HepG2 (cell line): ENCODE data around the gene COPS6. TPM values are rescaled to one million over a fixed set of nuclear protein-coding genes. Genes with fewer than 3 reads are reported as not detected.

ENCODE experiments used
- BORCS8-MEF2B ChIP-seq: sonication (generic); formaldehyde crosslinking; IDR thresholded peaks from 2 replicates; pipeline ENCODE4 v1.8.0; 2022; ENCODE audit warnings: mild to moderate bottlenecking, missing genetic modification reagents
- E2F5 ChIP-seq: sonication (generic); formaldehyde crosslinking; conservative IDR thresholded peaks from 2 replicates; pipeline ENCODE4 v1.4.0; 2020; ENCODE audit warnings: missing genetic modification reagents
- FOXK2 ChIP-seq: fragments of 450-650 bp; IDR thresholded peaks from 2 replicates; pipeline ENCODE4 v1.6.1; 2016
- KAT2B ChIP-seq: fragments of 150-350 bp; IDR thresholded peaks from 2 replicates; pipeline ENCODE4 v1.6.1; 2014; ENCODE audit warnings: low read depth, low read length, borderline replicate concordance
- KAT7 ChIP-seq: IDR thresholded peaks from 2 replicates; pipeline ENCODE4 v1.6.1; 2018; ENCODE audit warnings: borderline replicate concordance, missing compliant biosample characterization
- KLF11 ChIP-seq: IDR thresholded peaks from 2 replicates; pipeline ENCODE4 v1.6.1; 2016; ENCODE audit warnings: missing compliant biosample characterization
- PHF20 ChIP-seq: sonication (generic); formaldehyde crosslinking; IDR thresholded peaks from 2 replicates; pipeline ENCODE4 v1.5.0; 2020; ENCODE audit warnings: mild to moderate bottlenecking, missing genetic modification reagents
- PITX1 ChIP-seq: sonication (generic); formaldehyde crosslinking; IDR thresholded peaks from 2 replicates; pipeline ENCODE4 v1.5.1; 2020; ENCODE audit warnings: mild to moderate bottlenecking, missing genetic modification reagents
- POGZ ChIP-seq: sonication (generic); formaldehyde crosslinking; IDR thresholded peaks from 2 replicates; pipeline ENCODE4 v1.4.0; 2020; ENCODE audit warnings: mild to moderate bottlenecking, missing genetic modification reagents
- SRSF9 ChIP-seq: fragments of 200-400 bp; formaldehyde crosslinking; IDR thresholded peaks from 2 replicates; pipeline ENCODE4 v1.6.1; 2018; ENCODE audit warnings: borderline replicate concordance, mild to moderate bottlenecking, low read depth, low read length; ENCODE audit not compliant: insufficient read depth, poor library complexity, severe bottlenecking
- TCF7L2 ChIP-seq: IDR thresholded peaks from 2 replicates; pipeline ENCODE4 v1.6.1; 2011; ENCODE audit warnings: mild to moderate bottlenecking, low read depth, low read length, moderate library complexity
- ZNF142 ChIP-seq: sonication (generic); formaldehyde crosslinking; IDR thresholded peaks from 2 replicates; pipeline ENCODE4 v1.4.0; 2020; ENCODE audit warnings: missing genetic modification reagents
- ZNF224 ChIP-seq: sonication (generic); formaldehyde crosslinking; IDR thresholded peaks from 2 replicates; pipeline ENCODE4 v1.5.0; 2020; ENCODE audit warnings: mild to moderate bottlenecking, missing genetic modification reagents
- ZNF225 ChIP-seq: sonication (generic); formaldehyde crosslinking; IDR thresholded peaks from 2 replicates; pipeline ENCODE4 v1.4.0; 2020; ENCODE audit warnings: mild to moderate bottlenecking, missing genetic modification reagents
- ZNF282 ChIP-seq: fragments of 450-650 bp; IDR thresholded peaks from 2 replicates; pipeline ENCODE4 v1.6.1; 2018; ENCODE audit not compliant: partially characterized antibody
- ZNF292 ChIP-seq: sonication (generic); formaldehyde crosslinking; IDR thresholded peaks from 2 replicates; pipeline ENCODE4 v1.8.1; 2022; ENCODE audit warnings: mild to moderate bottlenecking, low read depth, missing genetic modification reagents, borderline replicate concordance
- ZNF484 ChIP-seq: sonication (generic); formaldehyde crosslinking; IDR thresholded peaks from 2 replicates; pipeline ENCODE4 v1.5.1; 2020; ENCODE audit warnings: mild to moderate bottlenecking, low read depth, missing genetic modification reagents, borderline replicate concordance
- ZNF496 ChIP-seq: sonication (generic); formaldehyde crosslinking; IDR thresholded peaks from 2 replicates; pipeline ENCODE4 v1.8.1; 2023; ENCODE audit warnings: mild to moderate bottlenecking, moderate library complexity, missing genetic modification reagents; ENCODE audit not compliant: insufficient replicate concordance
- ZNF549 ChIP-seq: sonication (generic); formaldehyde crosslinking; IDR thresholded peaks from 2 replicates; pipeline ENCODE4 v1.5.0; 2020; ENCODE audit warnings: missing genetic modification reagents
- ZNF678 ChIP-seq: sonication (generic); formaldehyde crosslinking; IDR thresholded peaks from 2 replicates; pipeline ENCODE4 v1.4.0; 2020; ENCODE audit warnings: mild to moderate bottlenecking, missing genetic modification reagents
- ZNF703 ChIP-seq: sonication (generic); formaldehyde crosslinking; IDR thresholded peaks from 2 replicates; pipeline ENCODE4 v1.5.1; 2020; ENCODE audit warnings: missing genetic modification reagents, mild to moderate bottlenecking, moderate library complexity, borderline replicate concordance
- ZNF75D ChIP-seq: sonication (generic); formaldehyde crosslinking; IDR thresholded peaks from 2 replicates; pipeline ENCODE4 v1.8.1; 2023; ENCODE audit warnings: missing genetic modification reagents, mild to moderate bottlenecking, borderline replicate concordance
- ZNF761 ChIP-seq: sonication (generic); formaldehyde crosslinking; conservative IDR thresholded peaks from 2 replicates; pipeline ENCODE4 v1.4.0; 2020; ENCODE audit warnings: mild to moderate bottlenecking, missing genetic modification reagents
- ZNF839 ChIP-seq: sonication (generic); formaldehyde crosslinking; IDR thresholded peaks from 2 replicates; pipeline ENCODE4 v1.4.0; 2020; ENCODE audit warnings: missing genetic modification reagents, mild to moderate bottlenecking, borderline replicate concordance
- polyA plus RNA-seq, 8 experiments: library from polyadenylated mRNA; depleted of rRNA in 3 of 8; stranded (reverse) in 7 of 8; unstranded in 1 of 8; fragments of >200 nt; fragmentation: Illumina TruSeq in 4 of 8; extraction: Trizol in 4 of 8; gene quantifications; 2 replicates each; pipeline versions ENCODE4 v1.2.1 to v1.2.3, GENCODE V29; 2011 to 2016; ENCODE audit warnings: low read depth in 4 of 8, missing spikeins in 1 of 8, mixed read lengths in 1 of 8; ENCODE audit not compliant: insufficient read depth in 1 of 8
- total RNA-seq, 5 experiments: library from RNA; depleted of rRNA; stranded (reverse); fragments of >200 nt; fragmentation: Illumina TruSeq; extraction: Trizol; gene quantifications; 2 replicates each; pipeline ENCODE4 v1.2.3, GENCODE V29; 2016; ENCODE audit warnings: low read depth in 1 of 5

COPS6 gene
- total and polyA plus RNA-seq, 2 of the 13 experiments (the other 11 are each of a cell fraction or from before 2014, with no cell fraction given), result 33.4 to 117 TPM

GRCh38 chr7:100101016-100101862 is 12.5 kb downstream of the COPS6 start, which contains the start of the genes AP4M1 and MCM7 (continued):
- TF ChIP-seq ZNF703 (CRISPR knock-in tag) (no peak; the same call in 1 of the 2 replicates), ZNF484 (no peak), SRSF9 (no peak), ZNF224 (CRISPR knock-in tag) (no peak; the same call in 1 of the 2 replicates), ZNF292 (CRISPR knock-in tag) (no peak), ZNF761 (CRISPR knock-in tag) (no peak), KAT2B (no peak), ZNF75D (CRISPR knock-in tag) (no peak), BORCS8-MEF2B (CRISPR knock-in tag) (peak; percentile 88), ZNF496 (no peak), ZNF282 (no peak), FOXK2 (no peak), ZNF142 (CRISPR knock-in tag) (no peak), ZNF549 (CRISPR knock-in tag) (no peak), KLF11 (CRISPR knock-in tag) (peak; percentile 48; the same call in 1 of the 2 replicates), ZNF225 (CRISPR knock-in tag) (no peak), E2F5 (CRISPR knock-in tag) (peak; percentile 95), KAT7 (CRISPR knock-in tag) (no peak), PHF20 (CRISPR knock-in tag) (peak; percentile 23; the same call in 1 of the 2 replicates), PITX1 (CRISPR knock-in tag) (peak; percentile 37; the same call in 1 of the 2 replicates), POGZ (no peak), ZNF839 (CRISPR knock-in tag) (peak; percentile 37; the same call in 1 of the 2 replicates), ZNF678 (CRISPR knock-in tag) (no peak), TCF7L2 (no peak)
